Neural cell (in vitro differentiated cells): Measurements from ENCODE around the gene SPATA6L. TPM values are rescaled to one million over a fixed set of nuclear protein-coding genes. Genes with fewer than 3 reads are reported as not detected.

Experiments used
- H2AFZ ChIP-seq: fragments of 200-600, 300-800 bp; sonication (generic), shearing (Covaris generic); 2 replicates; pipeline ENCODE4 v1.6.0; 2014; ENCODE audit warnings: low read depth, mild to moderate bottlenecking, antibody characterized with exemption, low read length, moderate library complexity
- H3F3A ChIP-seq: fragments of 200-600 bp; shearing (Covaris generic); 2 replicates; pipeline ENCODE4 v1.6.1; 2016; ENCODE audit warnings: mild to moderate bottlenecking, moderate library complexity, mixed read lengths, antibody characterized with exemption, low read length; ENCODE audit not compliant: insufficient read depth, poor library complexity, severe bottlenecking
- H3K27ac ChIP-seq: fragments of 200-600, 300-800 bp; sonication (generic), shearing (Covaris generic); 2 replicates; pipeline ENCODE4 v1.5.1; 2014; ENCODE audit warnings: mild to moderate bottlenecking, low read length, moderate library complexity
- H3K27me3 ChIP-seq: fragments of 300-800, 200-600 bp; sonication (generic), shearing (Covaris generic); 2 replicates; pipeline ENCODE4 v1.6.0; 2014; ENCODE audit warnings: mild to moderate bottlenecking, low read depth, low read length, moderate library complexity; ENCODE audit not compliant: insufficient read depth
- H3K36me3 ChIP-seq: fragments of 300-800, 200-600 bp; sonication (generic), shearing (Covaris generic); 2 replicates; pipeline ENCODE4 v1.5.1; 2014; ENCODE audit warnings: mild to moderate bottlenecking, antibody characterized with exemption, low read length, moderate library complexity; ENCODE audit not compliant: insufficient read depth
- H3K4me2 ChIP-seq: fragments of 300-800, 200-600 bp; sonication (generic), shearing (Covaris generic); 2 replicates; pipeline ENCODE4 v1.6.0; 2014; ENCODE audit warnings: mild to moderate bottlenecking, low read length
- H3K4me3 ChIP-seq: fragments of 300-800, 200-600 bp; sonication (generic), shearing (Covaris generic); 2 replicates; pipeline ENCODE4 v1.5.1; 2014; ENCODE audit warnings: mild to moderate bottlenecking, low read length, moderate library complexity
- H3K79me2 ChIP-seq: fragments of 200-600 bp; shearing (Covaris generic); replicated peaks from 2 replicates; pipeline ENCODE4 v1.6.0; 2014; ENCODE audit warnings: mild to moderate bottlenecking, low read length, moderate library complexity; ENCODE audit not compliant: insufficient read depth
- H3K9ac ChIP-seq: fragments of 300-800, 200-600 bp; sonication (generic), shearing (Covaris generic); 2 replicates; pipeline ENCODE4 v1.6.1; 2016; ENCODE audit warnings: mild to moderate bottlenecking, low read length, mixed read lengths
- H3K9me2 ChIP-seq: fragments of 200-600 bp; shearing (Covaris generic); 2 replicates; pipeline ENCODE4 v1.6.1; 2016; ENCODE audit warnings: mild to moderate bottlenecking, low read length, mixed read lengths; ENCODE audit not compliant: insufficient read depth
- H3K9me3 ChIP-seq: fragments of 200-600, 300-800 bp; sonication (generic), shearing (Covaris generic); 2 replicates; pipeline ENCODE4 v1.6.1; 2016; ENCODE audit warnings: mild to moderate bottlenecking, mixed run types, low read length, moderate library complexity, mixed read lengths
- H4K20me1 ChIP-seq: fragments of 200-600 bp; shearing (Covaris generic); 2 replicates; pipeline ENCODE4 v1.6.1; 2016; ENCODE audit warnings: mild to moderate bottlenecking, mixed run types; ENCODE audit not compliant: insufficient read depth
- EP300 ChIP-seq: fragments of 450-650 bp; conservative IDR thresholded peaks from 2 replicates; pipeline ENCODE4 v1.6.1; 2014; ENCODE audit warnings: antibody characterized with exemption, mild to moderate bottlenecking, moderate library complexity; ENCODE audit not compliant: poor library complexity, severe bottlenecking
- EZH2 ChIP-seq: fragments of 200-600, 300-800 bp; shearing (Covaris generic), sonication (generic); IDR thresholded peaks from 2 replicates; pipeline ENCODE4 v1.6.1; 2014; ENCODE audit warnings: antibody characterized with exemption, low read length, borderline replicate concordance, mild to moderate bottlenecking; ENCODE audit not compliant: insufficient read depth, poor library complexity, severe bottlenecking
- MXI1 ChIP-seq: fragments of 450-650 bp; conservative IDR thresholded peaks from 2 replicates; pipeline ENCODE4 v1.6.1; 2014; ENCODE audit warnings: antibody characterized with exemption, mild to moderate bottlenecking; ENCODE audit not compliant: poor library complexity, severe bottlenecking
- POLR2AphosphoS5 ChIP-seq: IDR thresholded peaks from 2 replicates; pipeline ENCODE4 v1.6.1; 2012
- RAD21 ChIP-seq: fragments of 450-650 bp; conservative IDR thresholded peaks from 2 replicates; pipeline ENCODE4 v1.6.1; 2014; ENCODE audit warnings: antibody characterized with exemption, mild to moderate bottlenecking, moderate library complexity
- SMC3 ChIP-seq: fragments of 450-650 bp; conservative IDR thresholded peaks from 2 replicates; pipeline ENCODE4 v1.6.1; 2014; ENCODE audit warnings: antibody characterized with exemption, mild to moderate bottlenecking, moderate library complexity; ENCODE audit not compliant: poor library complexity
- TAF1 ChIP-seq: IDR thresholded peaks from 2 replicates; pipeline ENCODE4 v1.6.1; 2012; ENCODE audit warnings: low read depth
- polyA plus RNA-seq: library from polyadenylated mRNA; depleted of rRNA; stranded (reverse); fragments of >200 nt; gene quantifications from 2 replicates; pipeline ENCODE4 v1.2.3, GENCODE V29; 2014
- TF ChIP-seq, protein P1 (sequence below): IDR thresholded peaks from 2 replicates; pipeline ENCODE4 v1.6.1; 2012; ENCODE audit warnings: borderline replicate concordance
- TF ChIP-seq, protein P2 (sequence below): fragments of 450-650 bp; IDR thresholded peaks from 2 replicates; pipeline ENCODE4 v1.5.1; 2014; ENCODE audit warnings: antibody characterized with exemption, mild to moderate bottlenecking, moderate library complexity; ENCODE audit not compliant: poor library complexity, severe bottlenecking

Gene SPATA6L
- polyA plus RNA-seq, 1 donor from 2014 or later: 0.89 TPM

DNA sequence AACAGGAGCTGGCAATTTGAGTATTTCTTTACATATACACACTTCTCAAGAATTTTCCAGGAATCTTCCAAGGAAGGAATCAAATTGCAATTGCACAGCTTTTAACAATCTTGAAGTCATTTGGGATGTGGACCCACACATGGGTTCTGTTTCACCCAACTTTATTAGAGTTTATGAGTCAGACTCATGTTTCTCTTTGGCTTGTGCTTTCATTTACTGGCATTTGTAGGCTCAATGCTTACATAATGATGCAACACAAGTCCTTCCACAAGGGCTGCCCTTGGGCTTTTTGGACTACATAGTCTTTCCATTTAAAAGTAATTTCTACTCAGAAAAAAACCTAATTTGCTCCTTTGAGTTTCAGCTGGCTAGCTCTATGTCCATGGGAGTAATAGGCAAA is 8.5 kb upstream of the SPATA6L start:
- no peak overlapping the region for H2AFZ ChIP-seq
- no peaks in the 10 kb centered on the region for H3K9me3 ChIP-seq
- H3K27me3 ChIP-seq: no peaks in the 10 kb centered on the region
- H4K20me1 ChIP-seq: no peaks in the 10 kb centered on the region
- H3K36me3 ChIP-seq: no peaks in the 10 kb centered on the region
- no peak overlapping the region for H3K9ac ChIP-seq
- no peaks in the 10 kb centered on the region for H3K79me2 ChIP-seq
- no peaks in the 10 kb centered on the region for H3K9me2 ChIP-seq
- H3K4me2 ChIP-seq: no peak overlapping the region
- no peaks in the 10 kb centered on the region for H3F3A ChIP-seq
- TF ChIP-seq SMC3 (no peak), EZH2 (no peak), EP300 (no peak), TAF1 (no peak), POLR2AphosphoS5 (no peak), RAD21 (no peak), MXI1 (no peak)
- TF ChIP-seq, protein P1, sequence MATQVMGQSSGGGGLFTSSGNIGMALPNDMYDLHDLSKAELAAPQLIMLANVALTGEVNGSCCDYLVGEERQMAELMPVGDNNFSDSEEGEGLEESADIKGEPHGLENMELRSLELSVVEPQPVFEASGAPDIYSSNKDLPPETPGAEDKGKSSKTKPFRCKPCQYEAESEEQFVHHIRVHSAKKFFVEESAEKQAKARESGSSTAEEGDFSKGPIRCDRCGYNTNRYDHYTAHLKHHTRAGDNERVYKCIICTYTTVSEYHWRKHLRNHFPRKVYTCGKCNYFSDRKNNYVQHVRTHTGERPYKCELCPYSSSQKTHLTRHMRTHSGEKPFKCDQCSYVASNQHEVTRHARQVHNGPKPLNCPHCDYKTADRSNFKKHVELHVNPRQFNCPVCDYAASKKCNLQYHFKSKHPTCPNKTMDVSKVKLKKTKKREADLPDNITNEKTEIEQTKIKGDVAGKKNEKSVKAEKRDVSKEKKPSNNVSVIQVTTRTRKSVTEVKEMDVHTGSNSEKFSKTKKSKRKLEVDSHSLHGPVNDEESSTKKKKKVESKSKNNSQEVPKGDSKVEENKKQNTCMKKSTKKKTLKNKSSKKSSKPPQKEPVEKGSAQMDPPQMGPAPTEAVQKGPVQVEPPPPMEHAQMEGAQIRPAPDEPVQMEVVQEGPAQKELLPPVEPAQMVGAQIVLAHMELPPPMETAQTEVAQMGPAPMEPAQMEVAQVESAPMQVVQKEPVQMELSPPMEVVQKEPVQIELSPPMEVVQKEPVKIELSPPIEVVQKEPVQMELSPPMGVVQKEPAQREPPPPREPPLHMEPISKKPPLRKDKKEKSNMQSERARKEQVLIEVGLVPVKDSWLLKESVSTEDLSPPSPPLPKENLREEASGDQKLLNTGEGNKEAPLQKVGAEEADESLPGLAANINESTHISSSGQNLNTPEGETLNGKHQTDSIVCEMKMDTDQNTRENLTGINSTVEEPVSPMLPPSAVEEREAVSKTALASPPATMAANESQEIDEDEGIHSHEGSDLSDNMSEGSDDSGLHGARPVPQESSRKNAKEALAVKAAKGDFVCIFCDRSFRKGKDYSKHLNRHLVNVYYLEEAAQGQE: no peak
- TF ChIP-seq, protein P2, sequence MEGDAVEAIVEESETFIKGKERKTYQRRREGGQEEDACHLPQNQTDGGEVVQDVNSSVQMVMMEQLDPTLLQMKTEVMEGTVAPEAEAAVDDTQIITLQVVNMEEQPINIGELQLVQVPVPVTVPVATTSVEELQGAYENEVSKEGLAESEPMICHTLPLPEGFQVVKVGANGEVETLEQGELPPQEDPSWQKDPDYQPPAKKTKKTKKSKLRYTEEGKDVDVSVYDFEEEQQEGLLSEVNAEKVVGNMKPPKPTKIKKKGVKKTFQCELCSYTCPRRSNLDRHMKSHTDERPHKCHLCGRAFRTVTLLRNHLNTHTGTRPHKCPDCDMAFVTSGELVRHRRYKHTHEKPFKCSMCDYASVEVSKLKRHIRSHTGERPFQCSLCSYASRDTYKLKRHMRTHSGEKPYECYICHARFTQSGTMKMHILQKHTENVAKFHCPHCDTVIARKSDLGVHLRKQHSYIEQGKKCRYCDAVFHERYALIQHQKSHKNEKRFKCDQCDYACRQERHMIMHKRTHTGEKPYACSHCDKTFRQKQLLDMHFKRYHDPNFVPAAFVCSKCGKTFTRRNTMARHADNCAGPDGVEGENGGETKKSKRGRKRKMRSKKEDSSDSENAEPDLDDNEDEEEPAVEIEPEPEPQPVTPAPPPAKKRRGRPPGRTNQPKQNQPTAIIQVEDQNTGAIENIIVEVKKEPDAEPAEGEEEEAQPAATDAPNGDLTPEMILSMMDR: no peak
- no peak overlapping the region for H3K4me3 ChIP-seq
- no peak overlapping the region for H3K27ac ChIP-seq

DNA sequence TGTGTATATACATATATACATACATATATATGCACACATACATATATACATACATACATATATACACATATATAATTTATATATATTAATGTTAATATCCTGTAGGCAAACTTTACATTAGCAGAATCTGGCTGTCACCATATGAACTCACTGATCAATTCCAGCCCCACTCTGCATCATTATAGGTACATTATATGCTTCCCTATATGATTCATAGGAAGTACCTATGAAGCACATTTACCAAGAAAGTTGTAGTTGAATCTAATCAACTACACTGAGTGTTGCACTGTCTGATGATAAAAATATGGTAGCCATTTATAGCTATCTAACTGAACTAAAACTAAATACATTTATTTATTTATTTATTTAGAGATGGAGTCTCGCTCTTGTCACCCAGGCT is 5.5 kb upstream of the SPATA6L start:
- no peaks in the 10 kb centered on the region for H3F3A ChIP-seq
- no peak overlapping the region for H2AFZ ChIP-seq
- no peak overlapping the region for H3K9ac ChIP-seq
- H3K9me3 ChIP-seq: no peaks in the 10 kb centered on the region
- H3K79me2 ChIP-seq: no peaks in the 10 kb centered on the region
- no peaks in the 10 kb centered on the region for H3K36me3 ChIP-seq
- H3K27ac ChIP-seq: no peak overlapping the region
- no peak overlapping the region for H3K4me3 ChIP-seq
- H3K27me3 ChIP-seq: no peaks in the 10 kb centered on the region
- no peaks in the 10 kb centered on the region for H3K9me2 ChIP-seq
- H4K20me1 ChIP-seq: no peaks in the 10 kb centered on the region
- no peak overlapping the region for H3K4me2 ChIP-seq
- TF ChIP-seq EP300: no peak
- TF ChIP-seq, protein P2: no peak
- no peak for TF ChIP-seq TAF1
- no peak for TF ChIP-seq MXI1
- TF ChIP-seq POLR2AphosphoS5: no peak
- no peak for TF ChIP-seq SMC3
- no peak for TF ChIP-seq RAD21
- no peak for TF ChIP-seq EZH2
- TF ChIP-seq, protein P1: no peak
